ENCODE measurements around the gene TAAR2.

DNA sequence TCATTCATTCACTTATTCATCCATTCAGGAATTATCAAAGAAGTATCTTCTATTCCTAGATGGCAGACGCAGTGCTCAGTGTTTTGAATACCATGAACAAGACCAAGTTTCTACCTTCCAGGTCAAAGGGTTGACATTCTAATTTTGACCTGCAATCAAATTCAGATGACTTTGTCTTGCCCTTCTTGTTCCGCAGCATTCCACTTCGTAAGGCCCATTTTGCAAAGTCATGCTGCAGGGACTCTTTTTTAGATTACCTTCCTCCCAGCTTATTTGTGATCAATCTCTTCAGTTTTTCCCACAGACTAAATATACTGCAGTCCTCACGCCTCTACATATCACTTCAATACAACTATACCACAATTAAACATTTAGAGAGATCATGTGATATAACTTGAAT lies 42.0 kb upstream of the TAAR2 start:
- no peak for TF ChIP-seq EZH2 (IDR thresholded peaks at IDR 0.05; ENCODE audit: borderline replicate concordance, low read depth, low read length, severe bottlenecking)
- TF ChIP-seq, protein P1, sequence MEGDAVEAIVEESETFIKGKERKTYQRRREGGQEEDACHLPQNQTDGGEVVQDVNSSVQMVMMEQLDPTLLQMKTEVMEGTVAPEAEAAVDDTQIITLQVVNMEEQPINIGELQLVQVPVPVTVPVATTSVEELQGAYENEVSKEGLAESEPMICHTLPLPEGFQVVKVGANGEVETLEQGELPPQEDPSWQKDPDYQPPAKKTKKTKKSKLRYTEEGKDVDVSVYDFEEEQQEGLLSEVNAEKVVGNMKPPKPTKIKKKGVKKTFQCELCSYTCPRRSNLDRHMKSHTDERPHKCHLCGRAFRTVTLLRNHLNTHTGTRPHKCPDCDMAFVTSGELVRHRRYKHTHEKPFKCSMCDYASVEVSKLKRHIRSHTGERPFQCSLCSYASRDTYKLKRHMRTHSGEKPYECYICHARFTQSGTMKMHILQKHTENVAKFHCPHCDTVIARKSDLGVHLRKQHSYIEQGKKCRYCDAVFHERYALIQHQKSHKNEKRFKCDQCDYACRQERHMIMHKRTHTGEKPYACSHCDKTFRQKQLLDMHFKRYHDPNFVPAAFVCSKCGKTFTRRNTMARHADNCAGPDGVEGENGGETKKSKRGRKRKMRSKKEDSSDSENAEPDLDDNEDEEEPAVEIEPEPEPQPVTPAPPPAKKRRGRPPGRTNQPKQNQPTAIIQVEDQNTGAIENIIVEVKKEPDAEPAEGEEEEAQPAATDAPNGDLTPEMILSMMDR (IDR thresholded peaks at IDR 0.05; ENCODE audit: borderline replicate concordance, extremely low read depth, low read length, poor library complexity, severe bottlenecking): no peak
